Measurements from ENCODE around the gene COG2.
A peak's percentile ranks its signal among the peaks of the same experiment; 100 is the strongest.
"Not testable (repeated sequence)": the region's sequence is repeated elsewhere in the genome, so short reads cannot be mapped to it uniquely, and the experiment has no call there.

COG2 gene, protein sequence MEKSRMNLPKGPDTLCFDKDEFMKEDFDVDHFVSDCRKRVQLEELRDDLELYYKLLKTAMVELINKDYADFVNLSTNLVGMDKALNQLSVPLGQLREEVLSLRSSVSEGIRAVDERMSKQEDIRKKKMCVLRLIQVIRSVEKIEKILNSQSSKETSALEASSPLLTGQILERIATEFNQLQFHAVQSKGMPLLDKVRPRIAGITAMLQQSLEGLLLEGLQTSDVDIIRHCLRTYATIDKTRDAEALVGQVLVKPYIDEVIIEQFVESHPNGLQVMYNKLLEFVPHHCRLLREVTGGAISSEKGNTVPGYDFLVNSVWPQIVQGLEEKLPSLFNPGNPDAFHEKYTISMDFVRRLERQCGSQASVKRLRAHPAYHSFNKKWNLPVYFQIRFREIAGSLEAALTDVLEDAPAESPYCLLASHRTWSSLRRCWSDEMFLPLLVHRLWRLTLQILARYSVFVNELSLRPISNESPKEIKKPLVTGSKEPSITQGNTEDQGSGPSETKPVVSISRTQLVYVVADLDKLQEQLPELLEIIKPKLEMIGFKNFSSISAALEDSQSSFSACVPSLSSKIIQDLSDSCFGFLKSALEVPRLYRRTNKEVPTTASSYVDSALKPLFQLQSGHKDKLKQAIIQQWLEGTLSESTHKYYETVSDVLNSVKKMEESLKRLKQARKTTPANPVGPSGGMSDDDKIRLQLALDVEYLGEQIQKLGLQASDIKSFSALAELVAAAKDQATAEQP

DNA sequence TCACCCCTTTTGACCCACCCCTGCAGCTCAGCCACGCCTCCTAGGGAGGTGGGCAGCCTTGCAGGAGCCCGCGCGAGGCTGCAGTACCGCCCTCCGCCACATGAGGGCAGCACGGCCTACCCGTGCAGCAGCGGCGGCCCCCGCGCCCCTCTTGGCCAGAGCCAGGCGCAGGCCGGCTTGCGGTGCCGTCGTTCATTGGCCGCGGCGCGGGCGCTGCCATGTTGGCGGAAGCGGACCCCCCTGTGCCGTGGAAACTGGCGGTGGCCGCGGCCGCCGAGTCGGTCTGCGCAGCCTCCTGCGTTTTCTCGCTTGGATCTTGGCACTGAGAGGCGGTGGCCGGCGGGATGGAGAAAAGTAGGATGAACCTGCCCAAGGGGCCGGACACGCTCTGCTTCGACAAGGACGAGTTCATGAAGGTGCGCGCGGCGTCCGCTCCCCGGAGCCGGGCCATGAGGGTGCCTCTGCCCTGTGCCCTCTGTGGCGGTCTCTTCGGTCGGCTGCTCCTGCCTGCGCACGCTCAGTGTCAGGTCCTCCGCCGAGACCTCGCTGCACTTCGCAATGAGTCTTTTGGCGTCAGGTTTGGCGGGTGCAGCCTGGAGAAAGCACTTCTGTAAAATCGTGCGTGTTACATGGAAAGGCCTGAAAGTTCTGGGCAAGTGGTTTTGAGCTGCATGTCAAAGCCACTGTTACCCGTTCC lies at the start of gene COG2:
Gene COG2 (plus strand): TSS at position 219 of the 697 bp plus-strand sequence. CDS start 126 bp downstream, at position 345.
- DNase-seq (ENCODE audit: low spot score), result peak; percentile 95

DNA sequence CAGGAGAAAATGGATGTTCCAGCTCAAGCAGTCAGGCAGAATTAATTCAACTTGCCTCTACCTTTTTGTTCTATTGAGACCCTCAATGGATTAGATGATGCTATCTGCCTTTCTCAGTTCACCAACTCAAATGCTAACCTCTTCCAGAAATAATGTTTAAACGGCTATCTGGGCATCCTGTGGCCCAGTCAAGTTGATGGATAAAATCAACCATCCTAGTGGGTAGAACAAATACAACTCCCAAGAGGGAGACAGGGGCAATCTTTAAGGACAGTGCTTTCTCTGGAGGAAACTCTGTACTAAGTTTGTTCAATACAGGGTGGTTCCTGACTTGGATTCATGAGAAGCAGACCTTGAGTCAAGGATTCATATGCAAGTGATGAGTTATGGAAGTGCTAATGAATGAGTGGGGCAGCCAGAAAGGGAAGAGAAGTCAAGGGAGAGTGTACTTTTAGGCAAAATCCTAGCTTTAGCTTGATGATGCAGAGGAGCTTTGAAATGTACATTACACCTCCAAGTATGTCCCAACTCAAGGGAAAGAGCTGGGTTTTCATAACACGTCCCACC lies 49.4 kb upstream of the COG2 start:
- DNase-seq (ENCODE audit: low spot score), result no peak

DNA sequence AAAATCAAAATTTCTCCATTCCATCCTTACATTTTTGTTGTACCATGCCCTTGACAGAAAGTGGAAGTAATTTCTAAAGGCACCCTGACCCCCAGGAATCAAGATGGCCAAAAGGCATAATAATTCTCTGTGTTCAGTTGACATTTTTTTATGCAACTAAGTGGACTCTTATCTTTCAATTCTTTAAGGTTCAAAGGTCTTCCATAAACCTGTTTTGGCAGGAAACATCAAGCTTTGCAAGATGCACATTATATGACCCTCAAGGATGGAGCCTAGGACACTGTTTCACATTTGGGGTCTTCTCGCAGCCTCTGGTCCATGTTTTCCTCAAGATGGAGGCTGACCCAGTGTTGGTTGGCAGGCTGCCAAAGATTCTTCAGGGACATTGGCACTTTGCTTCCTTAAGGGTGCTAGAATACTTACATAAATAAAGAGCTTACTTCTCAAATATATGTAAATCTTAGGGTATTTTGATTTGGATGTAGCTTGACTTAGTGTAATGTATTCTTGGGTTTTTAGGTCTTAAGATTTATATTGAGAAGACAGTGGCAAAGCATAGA lies 48.0 kb upstream of the COG2 start:
- no peak for DNase-seq (ENCODE audit: low spot score)

DNA sequence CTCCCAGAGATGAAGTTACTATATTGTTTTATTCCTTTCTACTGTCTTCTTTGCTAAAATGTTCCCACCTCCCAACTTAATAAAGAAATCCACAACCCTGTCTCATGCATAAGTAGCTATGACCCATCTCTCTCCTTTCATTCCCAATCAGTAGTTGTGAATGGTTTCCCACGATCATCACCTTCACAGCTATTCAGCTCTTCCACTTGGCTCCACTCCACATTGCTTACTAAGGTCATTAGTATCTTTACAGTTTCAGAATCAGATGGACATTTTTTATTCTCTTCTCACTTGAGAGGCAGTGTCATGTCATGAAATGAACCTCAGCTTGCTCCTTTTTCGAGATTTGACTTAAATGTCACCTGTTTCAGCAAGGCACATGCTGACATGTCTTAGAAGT lies 47.1 kb upstream of the COG2 start:
- no peak for DNase-seq (ENCODE audit: low spot score)

DNA sequence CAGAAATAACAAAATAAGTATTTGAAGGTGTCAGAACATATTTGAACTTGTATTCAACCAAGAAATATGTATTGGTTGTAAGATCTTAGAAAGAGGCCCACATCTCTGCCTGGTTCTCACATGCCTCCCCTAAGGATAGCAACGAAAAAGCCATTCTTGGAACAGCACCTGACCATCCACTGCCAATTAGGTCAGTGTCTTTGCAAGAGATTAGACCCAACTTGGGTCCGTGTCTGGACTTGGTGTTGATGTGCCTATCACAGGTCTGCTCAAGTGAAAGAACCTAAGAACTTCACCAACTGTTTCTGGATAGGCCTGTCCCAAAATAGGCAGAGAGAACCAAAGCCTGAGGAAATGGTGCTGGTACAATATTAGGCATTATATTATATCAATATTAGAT lies 46.0 kb upstream of the COG2 start:
- DNase-seq (ENCODE audit: low spot score), result no peak

DNA sequence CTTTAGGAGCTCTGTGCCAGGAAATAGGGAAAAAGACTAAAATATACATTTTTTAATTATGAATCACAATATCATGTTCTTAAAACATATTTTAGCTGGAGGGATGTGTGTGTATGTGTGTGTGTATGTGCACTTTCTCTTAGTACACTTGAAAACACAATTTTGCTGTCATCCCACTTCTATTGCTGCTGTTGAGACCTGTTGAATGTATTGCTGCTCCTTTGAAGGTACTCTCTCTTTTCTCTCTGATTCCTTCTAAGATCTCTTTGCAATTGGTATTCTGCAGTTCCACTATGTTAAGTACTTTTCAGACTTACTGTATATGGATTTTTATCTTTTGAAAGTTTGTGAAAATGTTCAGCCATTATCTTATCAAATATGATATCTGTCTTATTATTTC lies 43.5 kb upstream of the COG2 start:
- DNase-seq (ENCODE audit: low spot score), result no peak

DNA sequence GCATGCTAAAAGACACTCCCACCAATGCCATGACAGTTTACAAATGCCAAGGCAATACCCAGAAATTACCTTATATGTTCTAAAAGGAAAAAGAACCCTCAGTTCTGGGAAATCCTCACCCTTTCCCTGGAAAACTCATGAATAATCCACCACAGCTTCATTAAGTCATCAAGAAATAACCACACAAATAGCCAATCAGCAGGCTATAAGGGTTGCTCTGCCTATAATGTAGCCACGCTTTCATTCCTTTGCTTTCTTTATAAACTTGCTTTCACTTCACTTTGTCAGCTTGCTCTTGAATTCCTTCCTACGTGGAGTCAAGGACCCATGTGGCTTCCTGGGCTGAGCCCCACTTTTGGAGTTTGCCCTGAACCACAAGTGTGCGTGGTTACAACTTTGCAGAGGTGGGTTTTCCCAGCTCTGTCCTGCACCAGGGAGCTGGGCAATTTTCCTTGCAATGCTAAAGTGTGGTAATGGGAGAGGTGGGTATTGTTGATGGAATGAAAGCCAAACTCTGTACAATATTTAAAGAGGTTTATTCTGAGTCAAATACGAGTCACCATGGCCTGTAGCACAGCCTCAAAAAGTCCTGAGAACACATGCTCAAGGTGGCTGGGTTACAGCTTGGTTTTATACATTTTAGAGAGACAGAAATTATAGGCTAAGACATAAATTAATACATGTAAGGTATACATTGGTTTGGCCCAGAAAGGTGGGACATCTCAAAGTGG lies 42.2 kb upstream of the COG2 start:
- no peak for DNase-seq (ENCODE audit: low spot score)

DNA sequence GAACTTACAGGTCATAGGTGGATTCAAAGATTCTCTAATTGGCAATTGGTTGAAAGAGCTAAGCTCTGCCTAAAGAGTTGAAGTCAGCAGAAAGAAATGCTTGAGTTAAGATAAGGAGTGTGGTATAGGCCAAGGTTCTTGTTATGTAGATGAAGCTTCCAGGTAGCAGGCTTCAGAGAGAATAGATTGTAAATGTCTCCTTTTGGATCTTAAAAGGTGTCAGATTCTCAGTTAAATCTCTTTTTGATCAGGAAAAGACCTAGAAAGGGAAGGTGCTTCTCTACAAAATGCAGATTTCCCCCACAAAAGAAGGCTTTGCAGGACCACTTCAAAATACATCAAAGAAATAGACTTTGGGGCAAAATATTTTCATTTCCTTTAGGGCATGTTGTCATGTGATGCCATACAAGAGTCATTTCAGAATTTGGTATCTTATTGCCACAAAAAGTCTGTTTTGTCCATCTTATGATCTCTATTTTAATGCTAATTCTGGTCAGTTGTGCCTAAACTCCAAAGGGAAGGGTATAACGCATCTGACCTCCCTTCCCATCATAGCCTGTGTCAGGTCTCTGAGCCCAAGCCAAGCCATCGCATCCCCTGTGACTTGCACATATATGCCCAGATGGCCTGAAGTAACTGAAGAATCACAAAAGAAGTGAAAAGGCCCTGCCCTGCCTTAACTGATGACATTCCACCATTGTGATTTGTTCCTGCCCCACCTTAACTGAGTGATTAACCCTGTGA lies 41.5 kb upstream of the COG2 start:
- not testable (repeated sequence) for DNase-seq (ENCODE audit: low spot score)

DNA sequence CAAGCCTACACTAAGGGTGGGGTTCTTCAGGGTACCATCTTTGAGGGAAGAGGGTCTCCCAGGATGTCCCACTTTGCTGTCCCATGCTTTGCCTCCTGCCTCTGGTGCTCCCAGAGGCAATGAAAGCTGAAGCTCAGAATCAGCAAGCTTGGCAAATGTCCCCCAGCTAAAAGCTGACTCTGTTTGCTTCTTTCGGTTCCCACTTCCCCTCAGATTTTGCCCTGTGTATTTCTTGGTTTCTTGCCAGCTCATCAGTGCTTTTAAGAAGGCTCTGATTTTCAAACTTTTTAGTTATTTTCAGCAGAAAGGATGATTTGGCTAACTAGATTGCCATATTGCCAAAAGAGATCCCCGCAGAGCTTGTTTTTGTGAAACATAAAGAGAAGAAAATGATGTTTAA lies 33.1 kb upstream of the COG2 start:
- DNase-seq (ENCODE audit: low spot score), result no peak

DNA sequence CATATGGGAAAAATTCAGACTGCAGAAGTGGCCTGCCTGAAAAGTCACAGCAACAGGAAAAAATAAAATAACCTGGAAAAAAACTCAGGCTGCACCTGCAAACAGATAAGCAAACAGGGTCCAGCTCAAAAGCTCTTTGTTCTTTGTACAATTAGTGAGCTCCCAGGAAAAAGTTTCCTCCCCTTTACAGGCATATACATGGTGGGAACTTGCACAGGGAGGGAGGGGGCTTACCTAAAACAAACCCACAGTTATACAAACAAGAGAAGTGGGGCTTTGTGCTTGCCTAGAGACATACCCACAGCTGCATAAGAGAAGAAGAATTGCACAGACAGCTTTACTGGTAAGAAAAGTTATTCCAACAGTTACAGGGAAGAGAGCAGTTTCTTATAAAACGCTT lies 31.7 kb upstream of the COG2 start:
- no peak for DNase-seq (ENCODE audit: low spot score)

DNA sequence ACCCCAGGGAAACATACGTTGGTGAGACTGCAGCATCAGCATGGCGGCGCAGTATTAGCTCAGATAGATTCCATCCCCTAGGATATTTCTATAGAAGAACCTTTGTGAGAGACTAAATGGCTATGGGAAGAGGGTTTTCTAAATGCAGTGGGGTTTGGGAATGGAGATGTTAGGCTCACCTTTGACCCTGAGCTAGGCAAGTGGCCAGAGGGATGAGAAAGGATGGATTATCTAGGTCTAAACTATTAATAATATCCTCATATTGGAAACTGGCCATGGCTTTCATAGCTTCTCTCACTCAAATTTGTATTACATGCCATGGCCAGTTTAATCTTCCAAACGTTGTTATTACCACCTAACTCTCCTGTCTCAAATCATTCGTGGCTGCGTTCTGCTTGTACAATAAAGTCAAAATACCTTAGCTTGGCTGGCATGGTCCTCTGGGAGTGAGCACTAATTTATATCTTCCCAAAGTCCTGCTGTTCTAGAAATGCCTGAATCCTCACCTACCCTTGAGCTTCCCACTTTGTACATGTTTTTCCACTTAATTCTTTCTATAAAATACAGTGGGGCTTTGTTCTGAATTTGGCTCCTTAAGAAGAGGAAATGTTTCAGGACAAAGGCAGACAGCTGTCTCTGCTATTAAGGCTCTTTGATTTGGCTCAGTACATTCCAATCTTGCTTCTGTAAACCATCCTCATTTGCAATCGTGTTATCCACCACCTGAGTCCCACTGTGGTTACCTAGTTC lies 31.0 kb upstream of the COG2 start:
- no peak for DNase-seq (ENCODE audit: low spot score)

DNA sequence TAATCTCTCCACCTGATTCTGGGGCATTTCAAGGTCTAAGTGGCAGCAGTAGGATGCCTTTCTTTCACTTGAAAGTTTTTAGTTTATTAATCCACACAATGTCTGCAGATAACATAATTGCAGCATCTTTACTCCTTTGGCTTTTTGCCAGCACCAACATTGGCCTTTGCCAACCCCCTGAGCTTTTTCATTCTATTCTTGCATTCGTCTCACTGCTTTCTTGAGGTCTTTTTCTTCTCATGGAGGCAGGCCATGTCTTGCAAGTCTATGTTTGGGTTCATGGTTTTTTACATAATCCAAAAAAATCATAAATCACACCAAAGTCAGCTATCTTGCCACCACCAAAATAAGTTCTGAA lies 30.4 kb upstream of the COG2 start:
- no peak for DNase-seq (ENCODE audit: low spot score)

DNA sequence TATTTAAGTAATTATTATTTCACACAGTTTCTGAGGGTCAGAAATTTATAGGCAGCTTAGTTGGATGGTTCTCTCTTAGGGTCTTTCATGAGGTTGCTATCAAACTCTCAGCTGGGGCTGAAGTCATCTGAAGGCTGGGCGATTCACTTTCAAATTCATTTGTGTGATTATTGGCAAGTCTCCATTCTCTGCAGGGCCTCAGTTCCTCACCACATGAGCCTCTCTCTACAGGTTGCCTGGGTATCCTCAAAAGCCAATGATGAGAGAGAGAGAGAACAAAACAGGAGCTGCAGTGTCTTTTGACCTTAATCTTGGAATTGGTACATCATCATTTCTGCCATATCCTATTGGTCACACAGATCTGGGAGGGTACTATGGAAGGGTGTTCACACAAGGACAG lies 29.6 kb upstream of the COG2 start:
- DNase-seq (ENCODE audit: low spot score), result no peak

DNA sequence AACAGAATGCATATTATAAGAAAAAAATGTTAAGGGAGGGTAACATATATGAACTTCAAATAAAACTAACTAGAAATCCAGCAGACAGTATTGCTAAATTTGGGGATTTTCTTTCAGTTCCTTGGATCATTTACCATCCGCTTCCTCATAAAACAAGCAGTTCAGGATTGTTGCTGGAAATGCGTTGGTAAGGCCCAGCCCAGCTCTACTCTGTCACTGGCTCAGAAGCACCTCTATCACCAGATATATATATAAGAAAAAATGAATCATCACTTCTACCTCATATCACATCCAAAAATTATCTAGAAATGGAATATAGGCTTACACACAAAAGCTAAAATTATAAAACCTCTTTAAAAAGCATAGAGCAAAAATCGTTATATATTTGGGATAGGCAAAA lies 28.2 kb upstream of the COG2 start:
- no peak for DNase-seq (ENCODE audit: low spot score)

DNA sequence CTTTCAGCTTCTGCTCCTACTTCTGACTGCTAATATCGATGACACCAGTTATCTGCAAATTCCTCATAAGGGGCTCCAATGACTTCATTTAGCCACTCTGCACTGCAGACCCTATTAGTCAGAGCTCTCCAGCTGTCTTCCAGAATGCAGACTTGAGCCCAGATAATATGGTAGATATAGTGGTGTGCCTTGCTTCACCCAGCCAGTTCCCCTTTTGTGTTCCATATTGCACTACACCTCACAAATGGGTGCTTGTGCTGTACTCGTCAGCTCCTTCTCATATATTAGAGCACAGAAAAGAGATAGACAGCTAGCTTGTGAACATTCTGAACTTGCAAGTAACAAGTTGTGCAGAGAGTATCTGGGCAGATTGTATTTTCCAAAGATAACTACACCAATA lies 23.7 kb upstream of the COG2 start:
- no peak for DNase-seq (ENCODE audit: low spot score)

DNA sequence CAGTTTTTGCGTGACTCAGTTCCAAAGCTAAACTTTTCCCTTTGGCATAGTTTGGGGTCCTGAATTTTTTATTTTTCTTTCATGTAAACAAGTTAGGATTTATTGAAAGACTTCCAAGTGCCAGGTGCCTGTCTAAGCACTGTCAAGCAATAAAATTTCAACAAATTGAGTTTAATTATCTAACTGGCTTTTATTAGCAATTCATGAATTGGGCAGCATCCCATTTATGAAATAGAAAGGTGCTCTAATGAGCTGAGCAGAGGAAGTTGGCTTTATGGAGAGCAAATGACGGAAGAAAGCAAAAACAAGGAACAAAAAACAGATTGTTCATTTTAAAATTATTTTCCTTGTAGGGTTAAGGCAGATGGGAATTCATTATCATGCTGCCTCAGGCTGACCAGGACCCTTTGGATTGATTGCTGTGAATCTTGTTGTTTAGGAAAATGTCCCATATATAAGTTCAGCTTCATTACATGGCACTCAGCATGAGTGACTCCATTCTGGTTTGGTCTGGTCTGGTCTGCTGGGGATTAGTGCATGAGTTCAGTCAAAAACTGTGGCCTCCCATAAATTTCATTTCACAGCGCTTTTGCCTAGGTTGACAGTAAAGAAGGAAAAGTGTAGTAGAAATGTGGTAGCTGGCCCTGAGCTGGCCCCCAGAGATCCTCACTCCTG lies 21.5 kb upstream of the COG2 start:
- no peak for DNase-seq (ENCODE audit: low spot score)

DNA sequence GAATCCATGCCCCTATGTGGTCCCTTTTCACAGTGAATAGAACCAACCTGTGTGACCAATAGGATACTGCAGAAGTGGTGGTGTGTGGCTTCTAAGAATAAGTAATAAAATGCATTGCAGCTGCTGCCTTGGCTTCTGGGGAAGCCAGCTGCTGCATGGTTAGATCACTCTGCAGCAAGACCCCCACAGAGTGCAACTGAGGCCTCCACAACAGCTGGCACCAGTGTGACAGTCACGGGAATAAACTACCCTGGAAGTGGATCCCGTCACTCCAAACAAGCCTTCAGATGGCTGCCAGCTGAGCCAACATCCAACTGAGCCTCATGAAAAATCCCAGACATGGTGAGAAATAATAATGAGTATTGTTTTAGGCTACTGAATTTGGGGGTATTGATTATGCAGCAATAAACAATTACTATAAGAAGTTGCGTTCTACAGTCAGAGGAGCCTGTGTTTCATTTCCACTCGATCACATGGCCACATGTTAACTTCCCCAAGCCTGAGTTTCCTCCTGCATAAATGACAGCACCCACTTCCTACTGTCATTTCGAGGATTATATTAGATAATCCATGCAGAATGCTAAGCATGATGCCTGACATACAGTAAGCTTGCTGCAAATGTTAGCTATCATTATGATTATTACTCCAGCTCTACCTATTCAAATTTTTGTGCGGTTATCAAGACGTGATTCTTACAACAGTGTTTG lies 20.8 kb upstream of the COG2 start:
- no peak for DNase-seq (ENCODE audit: low spot score)

DNA sequence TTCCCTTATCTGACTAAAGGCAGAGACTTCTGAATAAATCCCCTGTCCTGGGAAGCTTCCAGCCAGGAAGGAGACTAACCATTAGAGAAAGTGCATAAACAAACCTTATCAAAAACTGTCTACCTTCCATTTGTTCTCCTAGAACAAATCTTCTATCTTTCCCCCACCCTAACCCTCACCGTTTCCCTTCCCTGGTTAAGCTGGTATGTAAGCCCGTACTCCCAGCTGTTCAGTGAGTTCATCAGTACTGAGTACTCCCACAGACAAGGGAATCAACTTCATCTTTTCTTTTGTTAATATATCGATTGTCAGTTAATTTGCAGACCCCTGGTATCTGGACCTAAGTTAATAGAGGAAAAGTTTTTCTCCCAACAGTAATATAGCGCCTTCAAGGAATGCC lies 20.1 kb upstream of the COG2 start:
- DNase-seq (ENCODE audit: low spot score), result no peak

DNA sequence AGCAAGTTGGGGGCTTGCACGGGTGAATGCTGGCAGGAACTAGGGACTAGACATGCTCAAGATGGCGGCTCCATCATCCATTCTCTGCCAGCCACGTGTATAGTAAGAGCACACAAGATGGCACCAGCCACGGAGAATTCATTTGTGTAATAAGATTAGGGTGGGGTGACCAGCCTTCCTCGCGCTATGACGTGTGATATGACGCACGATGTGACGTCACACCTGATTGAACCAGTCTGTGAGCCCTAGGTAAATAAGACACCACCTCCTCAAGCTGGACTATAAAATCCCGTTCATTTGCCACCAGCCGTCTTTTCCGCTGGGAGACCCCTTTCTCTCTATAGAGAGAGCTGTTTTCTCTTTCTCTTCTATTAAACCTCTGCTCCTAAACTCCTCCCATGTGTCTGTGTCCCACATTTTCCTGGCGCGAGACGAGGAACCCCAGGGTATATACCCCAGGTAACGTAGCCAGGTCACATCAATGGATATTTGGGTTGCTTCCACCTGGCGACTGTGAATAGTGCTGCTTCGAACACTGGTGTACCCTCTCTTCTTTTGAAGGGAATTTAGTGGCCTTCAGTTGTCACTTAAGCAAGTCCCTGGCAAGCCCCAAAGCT lies 18.1 kb upstream of the COG2 start:
- no peak for DNase-seq (ENCODE audit: low spot score)
